ENCODE results near the gene KANK4.

- no peak for TF ChIP-seq EZH2 (IDR thresholded peaks at IDR 0.05)
- TF ChIP-seq POLR2AphosphoS5 (IDR thresholded peaks at IDR 0.05; ENCODE audit: borderline replicate concordance, low read depth, low read length): no peak
- TF ChIP-seq FOXP2 (optimal IDR thresholded peaks at IDR 0.05; ENCODE audit: control extremely low read depth, extremely low read length, insufficient read depth): no peak
Measured at GRCh38 chr1:62295921-62296491, 23.2 kb downstream of the KANK4 start.

Measured in SK-N-MC (cell line).